HEK293T (cell line): ENCODE results near the gene GABPB1.

Experiments
- ARNT ChIP-seq: fragments of 450-650 bp; IDR thresholded peaks from 2 replicates; pipeline ENCODE4 v1.6.1; 2017; ENCODE audit warnings: mild to moderate bottlenecking
- BHLHE40 ChIP-seq: fragments of 450-650 bp; IDR thresholded peaks from 2 replicates; pipeline ENCODE4 v1.6.1; 2016; ENCODE audit warnings: mild to moderate bottlenecking, moderate library complexity, borderline replicate concordance
- CTBP1 ChIP-seq: fragments of 450-650 bp; IDR thresholded peaks from 2 replicates; pipeline ENCODE4 v1.6.1; 2016; ENCODE audit warnings: borderline replicate concordance
- FOXA1 ChIP-seq: fragments of 450-650 bp; IDR thresholded peaks from 2 replicates; pipeline ENCODE4 v1.6.1; 2016; ENCODE audit warnings: mild to moderate bottlenecking
- FOXK2 ChIP-seq: fragments of 450-650 bp; IDR thresholded peaks from 2 replicates; pipeline ENCODE4 v1.6.1; 2016; ENCODE audit warnings: mild to moderate bottlenecking
- FOXM1 ChIP-seq: fragments of 450-650 bp; IDR thresholded peaks from 2 replicates; pipeline ENCODE4 v1.6.1; 2017; ENCODE audit warnings: mild to moderate bottlenecking, borderline replicate concordance
- L3MBTL2 ChIP-seq: fragments of 450-650 bp; conservative IDR thresholded peaks from 2 replicates; pipeline ENCODE4 v1.6.1; 2016; ENCODE audit warnings: mild to moderate bottlenecking
- NFRKB ChIP-seq: fragments of 450-650 bp; IDR thresholded peaks from 2 replicates; pipeline ENCODE4 v1.6.1; 2016; ENCODE audit warnings: mild to moderate bottlenecking, moderate library complexity
- PKNOX1 ChIP-seq: fragments of 450-650 bp; IDR thresholded peaks from 2 replicates; pipeline ENCODE4 v1.6.1; 2016
- SP1 ChIP-seq: fragments of 450-650 bp; IDR thresholded peaks from 2 replicates; pipeline ENCODE4 v1.6.1; 2017
- SUZ12 ChIP-seq: fragments of 450-650 bp; IDR thresholded peaks from 2 replicates; pipeline ENCODE4 v1.6.1; 2016; ENCODE audit warnings: mild to moderate bottlenecking
- TARDBP ChIP-seq: fragments of 450-650 bp; IDR thresholded peaks from 2 replicates; pipeline ENCODE4 v1.6.1; 2016

GRCh38 chr15:50295966-50296365 is 59.0 kb downstream of the GABPB1 start:
- no peak for TF ChIP-seq BHLHE40
- TF ChIP-seq ARNT = no peak
- TF ChIP-seq FOXM1 = no peak
- no peak for TF ChIP-seq SUZ12
- TF ChIP-seq TARDBP = no peak
- no peak for TF ChIP-seq L3MBTL2
- no peak for TF ChIP-seq FOXK2
- no peak for TF ChIP-seq PKNOX1
- no peak for TF ChIP-seq SP1
- TF ChIP-seq CTBP1 = no peak
- TF ChIP-seq FOXA1 = no peak
- TF ChIP-seq NFRKB = no peak
